H1 (cell line): Measurements from ENCODE around the gene CSRP1. TPM values are rescaled to one million over a fixed set of nuclear protein-coding genes. Genes with fewer than 3 reads are reported as not detected.

Experiments used
- CTCF ChIA-PET: fragments of 300-600 bp; sonication (Branson Sonifier 250); formaldehyde crosslinking; loops from one replicate; lab custom pipeline; 2021; ENCODE audit not compliant: partially characterized antibody; lab: Charles Lee
- POLR2A ChIA-PET: fragments of 300-600 bp; sonication (Branson Sonifier 250); formaldehyde crosslinking; loops from one replicate; lab custom pipeline; 2021; ENCODE audit warnings: inconsistent platforms; ENCODE audit not compliant: partially characterized antibody; lab: Charles Lee
- DNase-seq, 2 experiments: peaks; one replicate each; pipeline versions ENCODE4 v3.0.0 to v3.0.0-alpha.2; 2010 to 2022; ENCODE audit warnings: low spot score in 2 of 2, low read depth in 1 of 2, mixed read lengths in 1 of 2
- FAIRE-seq: peaks from 2 replicates; lab custom pipeline; 2011; peaks lifted over from hg19 to GRCh38; lab: Jason Lieb, UNC
- H2AFZ ChIP-seq: 2 replicates; pipeline ENCODE4 v1.8.1; 2012; ENCODE audit warnings: low read length, inconsistent platforms
- H2AK5ac ChIP-seq: 2 replicates; pipeline ENCODE4 v1.6.1; 2013; ENCODE audit warnings: low read depth, low read length
- H2BK120ac ChIP-seq: replicated peaks from 2 replicates; pipeline ENCODE3; 2013; ENCODE audit warnings: low read depth, low read length, inconsistent platforms
- H2BK12ac ChIP-seq: 2 replicates; pipeline ENCODE4 v1.6.1; 2013; ENCODE audit warnings: low read depth, low read length
- H2BK15ac ChIP-seq: 2 replicates; pipeline ENCODE4 v1.6.1; 2013; ENCODE audit warnings: low read length
- H2BK20ac ChIP-seq: 2 replicates; pipeline ENCODE4 v1.6.1; 2013; ENCODE audit warnings: low read length
- H2BK5ac ChIP-seq: 2 replicates; pipeline ENCODE4 v1.6.1; 2013; ENCODE audit warnings: low read depth, low read length
- H3K14ac ChIP-seq: 2 replicates; pipeline ENCODE4 v1.6.1; 2013; ENCODE audit warnings: inconsistent platforms; ENCODE audit not compliant: insufficient read length
- H3K18ac ChIP-seq: 2 replicates; pipeline ENCODE4 v1.6.1; 2013; ENCODE audit warnings: low read length; ENCODE audit errors: extremely low read depth
- H3K23ac ChIP-seq: 2 replicates; pipeline ENCODE4 v1.6.1; 2013; ENCODE audit warnings: inconsistent platforms; ENCODE audit not compliant: insufficient read length
- H3K23me2 ChIP-seq: 2 replicates; pipeline ENCODE4 v1.6.1; 2013; ENCODE audit warnings: low read depth, low read length
- H3K27ac ChIP-seq: 2 replicates; pipeline ENCODE4 v1.6.1; 2011; ENCODE audit warnings: low read depth, low read length, inconsistent platforms
- H3K27me3 ChIP-seq, 4 experiments: replicated peaks in 1 of 4; 1 replicate in 1 of 4; 2 replicates in 3 of 4; pipeline versions ENCODE4 v1.6.1 to v1.8.1; 2011 to 2013; ENCODE audit warnings: low read length in 3 of 4, mild to moderate bottlenecking in 3 of 4, inconsistent platforms in 2 of 4, mixed read lengths in 2 of 4, moderate library complexity in 1 of 4; ENCODE audit not compliant: control insufficient read depth in 3 of 4, insufficient read depth in 3 of 4; ENCODE audit errors: extremely low read depth in 1 of 4
- H3K36me3 ChIP-seq, 4 experiments: 2 replicates each; pipeline versions ENCODE4 v1.6.1 to v1.8.1; 2011 to 2013; ENCODE audit warnings: mild to moderate bottlenecking in 4 of 4, low read length in 3 of 4, moderate library complexity in 2 of 4, control low read depth in 1 of 4, inconsistent platforms in 1 of 4; ENCODE audit not compliant: insufficient read depth in 4 of 4, control insufficient read depth in 2 of 4
- H3K4ac ChIP-seq: replicated peaks from 2 replicates; pipeline ENCODE3; 2013; ENCODE audit warnings: low read length, low read depth, mixed read lengths, inconsistent platforms; ENCODE audit not compliant: insufficient read length
- H3K4me1 ChIP-seq, 4 experiments: replicated peaks in 1 of 4; 1 replicate in 1 of 4; 2 replicates in 3 of 4; pipeline versions ENCODE4 v1.6.1 to v1.8.1; 2011 to 2013; ENCODE audit warnings: low read length in 3 of 4, inconsistent platforms in 2 of 4, mixed read lengths in 1 of 4; ENCODE audit not compliant: insufficient read depth in 4 of 4, control insufficient read depth in 3 of 4
- H3K4me2 ChIP-seq, 2 experiments: 2 replicates each; pipeline versions ENCODE4 v1.6.1 to v1.8.1; 2011 to 2013; ENCODE audit warnings: low read depth in 2 of 2, low read length in 2 of 2, control low read depth in 1 of 2, inconsistent platforms in 1 of 2, mild to moderate bottlenecking in 1 of 2; ENCODE audit not compliant: insufficient read depth in 1 of 2
- H3K4me3 ChIP-seq, 4 experiments: fragments of 200-600, 300-600 bp in 1 of 4; sonication (generic), shearing (Covaris generic), sonication (Bioruptor Twin) in 1 of 4; 2 replicates each; pipeline versions ENCODE4 v1.5.1 to v1.8.1; 2011 to 2016; ENCODE audit warnings: low read length in 4 of 4, low read depth in 3 of 4, control low read depth in 2 of 4, inconsistent platforms in 2 of 4, mild to moderate bottlenecking in 2 of 4, mixed read lengths in 1 of 4, moderate library complexity in 1 of 4; ENCODE audit not compliant: insufficient read depth in 2 of 4; ENCODE audit errors: extremely low read depth in 1 of 4
- H3K56ac ChIP-seq: replicated peaks from 2 replicates; pipeline ENCODE3; 2013; ENCODE audit warnings: low read depth, mild to moderate bottlenecking, mixed read lengths, low read length, inconsistent platforms; ENCODE audit not compliant: insufficient read length
- H3K79me1 ChIP-seq: 2 replicates; pipeline ENCODE4 v1.6.1; 2013; ENCODE audit warnings: low read depth, low read length, control low read depth
- H3K79me2 ChIP-seq, 2 experiments: 2 replicates each; pipeline versions ENCODE4 v1.6.1 to v1.8.1; 2012 to 2013; ENCODE audit warnings: low read length in 2 of 2, mild to moderate bottlenecking in 2 of 2, inconsistent platforms in 1 of 2; ENCODE audit not compliant: insufficient read depth in 2 of 2, control insufficient read depth in 1 of 2
- H3K9ac ChIP-seq, 4 experiments: replicated peaks in 1 of 4; 1 replicate in 1 of 4; 2 replicates in 3 of 4; pipeline versions ENCODE4 v1.6.1 to v1.8.1; 2011 to 2013; ENCODE audit warnings: low read depth in 3 of 4, low read length in 3 of 4, control low read depth in 2 of 4, mild to moderate bottlenecking in 2 of 4, moderate library complexity in 2 of 4, inconsistent platforms in 1 of 4; ENCODE audit errors: extremely low read depth in 1 of 4
- H3K9me3 ChIP-seq, 2 experiments: 2 replicates each; pipeline versions ENCODE4 v1.6.1 to v1.8.1; 2012 to 2013; ENCODE audit warnings: mild to moderate bottlenecking in 2 of 2, moderate library complexity in 2 of 2, control low read depth in 1 of 2, inconsistent platforms in 1 of 2, low read depth in 1 of 2, low read length in 1 of 2, mixed read lengths in 1 of 2; ENCODE audit not compliant: insufficient read depth in 2 of 2
- H4K20me1 ChIP-seq, 2 experiments: replicated peaks in 1 of 2; 2 replicates each; pipeline versions ENCODE3 to v1.8.1; 2011 to 2013; ENCODE audit warnings: inconsistent platforms in 2 of 2, low read length in 2 of 2, mild to moderate bottlenecking in 1 of 2; ENCODE audit not compliant: insufficient read depth in 2 of 2, control insufficient read depth in 1 of 2
- H4K5ac ChIP-seq: 2 replicates; pipeline ENCODE4 v1.6.1; 2013; ENCODE audit warnings: low read length, low read depth, mixed read lengths, inconsistent platforms; ENCODE audit not compliant: insufficient read length
- H4K8ac ChIP-seq: 2 replicates; pipeline ENCODE4 v1.8.0; 2013; ENCODE audit warnings: mild to moderate bottlenecking, moderate library complexity, low read length, inconsistent platforms; ENCODE audit not compliant: insufficient read depth; ENCODE audit errors: extremely low read depth
- H4K91ac ChIP-seq: replicated peaks from 2 replicates; pipeline ENCODE3; 2013; ENCODE audit warnings: low read length, mixed read lengths, inconsistent platforms; ENCODE audit not compliant: insufficient read length
- EGR1 ChIP-seq: IDR thresholded peaks from 2 replicates; pipeline ENCODE4 v1.6.1; 2011; ENCODE audit warnings: low read depth, low read length, borderline replicate concordance
- SAP30 ChIP-seq: fragments of 300-600 bp; sonication (generic); IDR thresholded peaks from 2 replicates; pipeline ENCODE4 v1.7.1; 2012; ENCODE audit warnings: low read length, moderate library complexity, mild to moderate bottlenecking, inconsistent platforms; ENCODE audit not compliant: insufficient read depth, insufficient replicate concordance
- WGBS, 2 experiments: shearing (Covaris generic) in 1 of 2; methylation state at CpG; one replicate each; pipeline versions ENCODE4 v1.1.6 to v1.1.7; 2013 to 2015; ENCODE audit warnings: low lambda C conversion rate in 2 of 2, mixed read lengths in 2 of 2, inconsistent platforms in 1 of 2, low coverage in 1 of 2, missing lambda C conversion rate in 1 of 2; ENCODE audit not compliant: insufficient replicate concordance in 2 of 2, insufficient coverage in 1 of 2, insufficient read length in 1 of 2; ENCODE audit errors: extremely low coverage in 1 of 2, missing lambda C conversion rate in 1 of 2; 5-methylcytosine and 5-hydroxymethylcytosine counted together
- polyA plus RNA-seq, 7 experiments: library from polyadenylated mRNA; depleted of rRNA in 3 of 7; stranded (reverse) in 5 of 7; unstranded in 2 of 7; fragments of >200 nt in 5 of 7; fragments of 200-250 nt in 2 of 7; gene quantifications; 1 replicate in 5 of 7; 2 replicates in 1 of 7; 4 replicates in 1 of 7; pipeline versions ENCODE4 v1.2.1 to v1.2.3, GENCODE V29; 2011 to 2013; ENCODE audit warnings: missing spikeins in 2 of 7, mixed read lengths in 2 of 7
- total RNA-seq: library from RNA; stranded (reverse); fragmentation: NEBNext Ultra II Directional; extraction: Animal tissue kit (Norgen Biotek cat#: 25700); gene quantifications from 2 replicates; pipeline ENCODE4 v1.2.1, GENCODE V29; 2021

The CSRP1 gene
- total and polyA plus RNA-seq, 2 of the 8 experiments (the other 6 are each of a cell fraction or from before 2014, with no cell fraction given), result 14.2 to 22.3 TPM

DNA sequence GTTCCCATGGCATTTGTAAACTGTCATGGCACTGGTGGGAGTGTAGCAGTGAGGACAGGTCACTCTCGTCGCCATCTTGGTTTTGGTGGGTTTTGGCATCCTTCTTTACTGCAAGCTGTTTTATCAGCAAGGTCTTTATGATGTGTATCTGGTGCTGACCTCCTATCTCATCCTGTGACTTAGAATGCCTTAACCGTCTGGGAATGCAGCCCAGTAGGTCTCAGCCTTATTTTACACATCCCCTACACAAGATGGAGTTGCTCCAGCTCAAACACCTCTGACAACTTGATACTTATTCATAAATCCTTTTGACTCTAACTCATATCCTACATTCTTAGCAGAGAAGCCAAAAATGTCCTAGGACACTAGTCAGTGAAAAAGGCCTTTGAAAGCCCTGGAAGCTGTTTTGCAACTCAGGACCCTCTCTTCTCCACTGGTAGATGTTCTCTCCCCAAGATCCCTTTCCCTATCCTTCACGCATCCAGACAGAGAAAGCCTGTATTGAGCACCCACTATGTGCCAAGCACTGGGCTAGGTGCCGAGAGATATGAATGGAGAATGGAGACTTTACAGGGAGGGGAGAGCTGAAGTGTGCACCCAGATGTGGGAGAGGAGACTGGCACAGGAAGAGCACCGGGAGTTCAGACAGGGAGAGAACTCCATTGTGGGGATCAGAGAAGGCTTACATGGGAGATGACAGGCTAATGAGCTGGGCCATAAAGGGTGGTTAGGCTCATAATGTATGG lies 6.7 kb upstream of the CSRP1 start:
- no peak overlapping the region for H2AK5ac ChIP-seq
- no peak overlapping the region for H3K4ac ChIP-seq
- H4K5ac ChIP-seq, result no peak overlapping the region
- H3K18ac ChIP-seq, result no peak overlapping the region
- no peak overlapping the region for H2BK12ac ChIP-seq
- H2BK15ac ChIP-seq, result 0 out of 2 replicates have a peak overlapping the region, but pooled peaks have one; percentile 18
- H2BK120ac ChIP-seq, result no peak overlapping the region
- H3K27me3 ChIP-seq, result peaks cover 0 to 4% (median under 1%) of the 10 kb centered on the region in 4 experiments; a peak in 2 of 7 replicates
- no peak overlapping the region for H3K27ac ChIP-seq
- no peak overlapping the region for H3K23ac ChIP-seq
- no peak for DNase-seq
- peak overlapping the region; percentile 49 for H2AFZ ChIP-seq
- POLR2A ChIA-PET, result interaction anchor here (0.8 to 6.3 kb wide), 5 partner anchors 12 to 136 kb away, joined by 3 to 52 read pairs (median 5); no protein-coding TSS in a partner anchor
- no peaks in the 10 kb centered on the region; the same call in 1 of the 2 replicates for H3K23me2 ChIP-seq
- H3K4me1 ChIP-seq, result peaks cover 3 to 5% (median 5%) of the 10 kb centered on the region in 4 experiments; a peak in 6 of 7 replicates
- H2BK20ac ChIP-seq, result no peak overlapping the region
- no peak overlapping the region for H4K8ac ChIP-seq
- WGBS, 2 experiments, result 93% methylated on average over 6 of the region's 6 CpGs; no CpG with 5 or more reads in 1 of the 2 experiments
- H2BK5ac ChIP-seq, result no peak overlapping the region
- H3K4me3 ChIP-seq, result no peak overlapping the region
- H3K36me3 ChIP-seq, result no peaks in the 10 kb centered on the region
- no peak overlapping the region for H3K9ac ChIP-seq
- no peaks in the 10 kb centered on the region for H3K79me1 ChIP-seq
- H4K20me1 ChIP-seq, result no peaks in the 10 kb centered on the region
- TF ChIP-seq SAP30, result no peak
- TF ChIP-seq EGR1, result no peak
- TF ChIP-seq, all 59 proteins: peak for 0
- Histone ChIP-seq H3K79me2 (no peaks in the 10 kb centered on the region), H3K4me2 (no peak overlapping the region), H4K91ac (no peak overlapping the region), H3K14ac (no peak overlapping the region), H3K56ac (no peak overlapping the region), H3K9me3 (no peaks in the 10 kb centered on the region)
- CTCF ChIA-PET, result interaction anchor here (0.8 to 43.8 kb wide), 53 partner anchors 8 to 486 kb away, joined by 3 to 929 read pairs (median 5); partner anchors contain the start of genes CSRP1, IPO9, NAV1 and PHLDA3
- no peak for FAIRE-seq
